ENCODE data around the gene ZFP82. TPM values are rescaled to one million over a fixed set of nuclear protein-coding genes. Genes with fewer than 3 reads are reported as not detected.

Gene ZFP82
- total RNA-seq, 1 donor from 2014 or later, result 4.8 TPM

DNA sequence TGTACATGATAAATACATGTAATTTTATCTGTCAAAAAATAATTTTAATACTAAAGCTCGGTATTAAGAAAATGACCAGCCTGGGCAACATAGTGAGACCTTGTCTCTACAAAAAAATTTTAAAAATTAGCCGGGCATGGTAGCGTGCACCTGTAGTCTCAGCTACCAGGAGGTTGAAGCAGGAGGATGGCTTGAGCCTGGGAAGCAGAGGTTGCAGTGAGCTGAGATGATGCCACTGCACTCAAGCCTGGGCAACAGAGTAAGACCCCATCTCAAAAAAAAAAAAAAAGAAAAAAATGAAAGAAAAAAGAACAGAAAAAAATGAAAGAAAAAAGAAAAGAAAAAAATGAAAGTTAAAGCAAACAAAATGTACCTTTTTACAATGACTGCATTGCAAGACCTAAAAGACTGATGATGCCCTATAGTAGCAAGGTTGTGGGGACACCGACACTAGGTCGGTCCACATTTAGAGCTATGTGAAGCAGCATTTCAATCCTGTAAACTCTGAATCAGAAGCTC, 44.7 kb downstream of the ZFP82 start:
- no peak for DNase-seq (ENCODE audit: low read depth in 2 of 2)

DNA sequence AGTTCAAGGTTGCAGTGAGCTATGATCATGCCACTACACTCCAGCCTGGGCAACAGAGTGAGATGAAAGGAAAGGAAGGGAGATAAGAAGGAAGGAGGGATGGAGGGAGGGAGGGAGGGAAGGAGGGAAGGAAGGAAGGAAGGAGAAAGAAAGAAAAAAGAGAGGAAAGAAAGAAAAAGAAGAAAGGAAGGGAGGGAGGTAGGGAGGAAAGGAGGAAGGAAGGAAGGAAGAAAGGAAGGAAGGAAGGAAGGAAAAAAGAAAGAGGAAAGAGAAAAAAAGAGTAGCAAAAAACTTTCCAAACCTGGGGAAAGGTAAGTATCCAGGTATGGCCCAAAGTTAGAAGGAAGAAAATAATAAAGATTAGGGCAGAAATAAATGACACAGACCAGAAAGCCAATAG, 46.6 kb downstream of the ZFP82 start:
- DNase-seq (ENCODE audit: low read depth in 2 of 2), result no peak

DNA sequence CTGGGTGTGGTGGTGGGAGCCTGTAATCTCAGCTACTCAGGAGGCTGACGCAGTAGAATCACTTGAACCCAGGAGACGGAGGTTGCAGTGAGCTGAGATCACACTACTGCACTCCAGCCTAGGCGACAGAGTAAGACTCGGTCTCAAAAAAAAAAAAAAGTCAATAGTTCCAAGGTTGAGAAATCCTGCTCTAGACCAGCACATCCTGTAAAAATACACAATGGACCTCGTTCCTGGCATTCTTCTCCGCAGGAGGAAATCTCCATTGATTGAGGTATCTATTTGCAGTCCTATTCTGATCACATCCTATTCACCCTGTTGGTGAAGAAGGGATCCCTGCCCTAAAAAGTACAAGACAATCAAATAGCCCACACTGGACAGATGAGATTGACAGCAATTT, 54.6 kb downstream of the ZFP82 start:
- DNase-seq (ENCODE audit: low read depth in 2 of 2), result no peak

Other genes with a start within 250 kb of the ZFP82 start
- 2.0 and 3.8 TPM in 2 replicates for gene ZNF565, start 204.0 kb downstream of the ZFP82 start, total RNA-seq
- 50.1 and 65.7 TPM in 2 replicates for gene ZNF146, start 203.5 kb downstream of the ZFP82 start, total RNA-seq
- gene ZFP14, start 39.4 kb downstream of the ZFP82 start, total RNA-seq, result 2.6 and 4.0 TPM in 2 replicates
- gene ZNF566, start 70.9 kb upstream of the ZFP82 start, total RNA-seq, result 5.4 and 9.7 TPM in 2 replicates
- 10.0 and 10.9 TPM in 2 replicates for gene ZNF260, start 109.6 kb upstream of the ZFP82 start, total RNA-seq
- 3.5 and 6.0 TPM in 2 replicates for gene ZNF529, start 154.6 kb upstream of the ZFP82 start, total RNA-seq
- 2.2 and 4.6 TPM in 2 replicates for gene ZNF382, start 186.7 kb upstream of the ZFP82 start, total RNA-seq
- 5.2 and 9.1 TPM in 2 replicates for gene ZNF461, start 248.2 kb upstream of the ZFP82 start, total RNA-seq